C4-2B (cell line): ENCODE data around the gene RAB40A.

Source experiments
- H3K27ac ChIP-seq: fragments of 450-650 bp; 2 replicates; pipeline ENCODE4 v1.5.1; 2017
- ZFX ChIP-seq: fragments of 450-650 bp; IDR thresholded peaks from 2 replicates; pipeline ENCODE4 v1.6.1; 2017
- TF ChIP-seq, protein P1 (sequence below): fragments of 450-650 bp; conservative IDR thresholded peaks from 2 replicates; pipeline ENCODE4 v1.5.1; 2017; ENCODE audit warnings: mild to moderate bottlenecking

RAB40A gene, protein sequence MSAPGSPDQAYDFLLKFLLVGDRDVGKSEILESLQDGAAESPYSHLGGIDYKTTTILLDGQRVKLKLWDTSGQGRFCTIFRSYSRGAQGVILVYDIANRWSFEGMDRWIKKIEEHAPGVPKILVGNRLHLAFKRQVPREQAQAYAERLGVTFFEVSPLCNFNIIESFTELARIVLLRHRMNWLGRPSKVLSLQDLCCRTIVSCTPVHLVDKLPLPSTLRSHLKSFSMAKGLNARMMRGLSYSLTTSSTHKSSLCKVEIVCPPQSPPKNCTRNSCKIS

DNA sequence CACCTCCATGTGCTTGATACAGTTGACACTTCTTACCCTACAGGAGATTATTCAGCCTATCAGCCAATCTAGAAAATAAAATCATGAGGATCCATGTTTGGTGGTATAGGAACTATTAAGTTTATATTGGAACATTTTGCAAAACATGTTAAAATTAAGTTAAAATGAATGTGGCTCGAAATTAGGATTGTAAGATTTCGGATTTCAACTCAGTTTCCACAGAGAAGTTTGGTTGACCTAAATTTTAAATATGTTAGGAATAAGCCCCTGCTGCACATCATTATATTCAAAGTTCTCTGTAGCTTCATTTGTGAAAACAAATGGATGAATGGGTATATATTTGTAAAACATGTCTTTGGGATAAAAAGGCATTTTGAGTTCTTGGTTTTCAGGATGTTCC, at the start of gene RAB40A:
Gene RAB40A, minus strand, starts transcription at position 101 of the 400 bp plus-strand sequence. CDS start 18,733 bp downstream, outside the sequence.
- no peak within 1 kb of the TSS for H3K27ac ChIP-seq
- TF ChIP-seq, protein P1, sequence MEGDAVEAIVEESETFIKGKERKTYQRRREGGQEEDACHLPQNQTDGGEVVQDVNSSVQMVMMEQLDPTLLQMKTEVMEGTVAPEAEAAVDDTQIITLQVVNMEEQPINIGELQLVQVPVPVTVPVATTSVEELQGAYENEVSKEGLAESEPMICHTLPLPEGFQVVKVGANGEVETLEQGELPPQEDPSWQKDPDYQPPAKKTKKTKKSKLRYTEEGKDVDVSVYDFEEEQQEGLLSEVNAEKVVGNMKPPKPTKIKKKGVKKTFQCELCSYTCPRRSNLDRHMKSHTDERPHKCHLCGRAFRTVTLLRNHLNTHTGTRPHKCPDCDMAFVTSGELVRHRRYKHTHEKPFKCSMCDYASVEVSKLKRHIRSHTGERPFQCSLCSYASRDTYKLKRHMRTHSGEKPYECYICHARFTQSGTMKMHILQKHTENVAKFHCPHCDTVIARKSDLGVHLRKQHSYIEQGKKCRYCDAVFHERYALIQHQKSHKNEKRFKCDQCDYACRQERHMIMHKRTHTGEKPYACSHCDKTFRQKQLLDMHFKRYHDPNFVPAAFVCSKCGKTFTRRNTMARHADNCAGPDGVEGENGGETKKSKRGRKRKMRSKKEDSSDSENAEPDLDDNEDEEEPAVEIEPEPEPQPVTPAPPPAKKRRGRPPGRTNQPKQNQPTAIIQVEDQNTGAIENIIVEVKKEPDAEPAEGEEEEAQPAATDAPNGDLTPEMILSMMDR: no peak
- no peak for TF ChIP-seq ZFX

DNA sequence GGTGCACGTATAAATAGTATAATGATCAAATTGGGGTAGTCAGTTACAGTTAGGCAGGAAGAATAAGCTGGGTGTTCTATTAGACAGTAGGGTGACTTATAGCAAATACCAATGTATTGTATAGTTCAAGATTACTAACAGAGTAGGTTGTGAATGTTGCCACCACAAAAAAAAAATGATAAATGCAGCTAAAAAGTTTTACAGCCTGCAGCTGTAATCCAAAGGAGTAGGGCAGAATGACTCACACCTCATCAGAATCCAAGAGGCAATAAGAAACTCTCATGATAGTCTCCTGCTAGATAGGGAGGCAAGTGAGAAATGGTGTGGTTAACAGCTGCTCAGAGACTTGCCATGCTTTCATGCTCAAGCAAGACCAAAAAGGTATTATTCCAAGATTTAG, 46.5 kb upstream of the RAB40A start:
- TF ChIP-seq, protein P1: no peak
- no peak for TF ChIP-seq ZFX
- no peak overlapping the region for H3K27ac ChIP-seq

DNA sequence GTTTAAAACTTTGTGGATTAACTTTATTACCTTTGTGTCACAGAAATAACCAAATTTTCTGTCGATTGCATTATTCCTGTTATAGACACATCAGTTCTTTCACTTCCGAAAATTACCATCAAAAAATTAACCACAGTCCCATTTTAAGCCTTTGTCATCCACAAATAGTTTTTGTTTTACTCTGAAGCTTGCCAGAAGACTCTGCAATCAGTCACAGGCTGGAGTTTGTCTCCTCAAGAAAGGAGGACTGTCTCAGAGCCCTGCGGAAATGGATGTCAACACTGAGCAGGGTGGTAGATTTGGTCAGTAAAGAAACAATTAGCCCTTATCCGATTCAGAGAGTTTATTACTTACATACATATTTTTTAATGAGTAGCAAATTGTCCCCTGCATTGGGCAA, 45.9 kb upstream of the RAB40A start:
- H3K27ac ChIP-seq: no peak overlapping the region
- TF ChIP-seq, protein P1: no peak
- no peak for TF ChIP-seq ZFX

DNA sequence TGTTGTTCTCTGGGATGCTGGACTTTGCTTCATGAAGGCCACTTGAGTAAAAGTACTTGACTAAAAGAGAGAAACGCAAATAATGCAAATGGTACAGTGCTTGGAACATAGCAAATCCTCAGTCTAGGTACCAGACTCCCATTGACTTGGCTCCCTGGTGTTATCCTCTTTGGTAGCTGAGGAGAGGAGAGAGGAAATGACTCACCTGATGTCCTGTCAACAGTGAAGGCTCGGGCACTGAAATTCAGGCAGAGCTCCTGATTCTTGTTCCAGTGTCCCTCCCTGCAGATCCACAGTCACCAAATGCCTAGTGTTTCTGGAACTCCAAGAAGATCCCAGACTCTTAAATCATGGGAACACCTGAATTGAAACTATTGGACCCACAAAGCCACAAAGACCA, 43.5 kb upstream of the RAB40A start:
- TF ChIP-seq ZFX: no peak
- TF ChIP-seq, protein P1: no peak
- H3K27ac ChIP-seq: no peak overlapping the region

DNA sequence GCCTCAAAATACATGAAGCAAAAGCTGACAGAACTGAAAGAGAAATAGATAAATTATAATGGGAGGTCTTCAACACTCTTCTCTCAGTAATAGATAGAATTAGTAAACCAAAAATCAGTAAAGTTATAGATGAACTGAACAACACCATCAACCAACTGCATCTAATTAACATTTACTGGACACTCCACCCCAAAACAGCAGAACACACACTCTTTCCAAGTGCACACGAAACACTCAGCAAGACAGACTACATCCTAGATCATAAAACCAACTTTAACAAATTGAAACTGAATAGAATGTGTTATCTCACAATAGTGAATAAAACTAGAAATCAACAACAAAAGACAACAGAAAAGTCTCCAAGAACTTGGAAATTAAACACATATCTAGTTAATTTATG, 41.0 kb upstream of the RAB40A start:
- TF ChIP-seq ZFX: no peak
- TF ChIP-seq, protein P1: no peak

DNA sequence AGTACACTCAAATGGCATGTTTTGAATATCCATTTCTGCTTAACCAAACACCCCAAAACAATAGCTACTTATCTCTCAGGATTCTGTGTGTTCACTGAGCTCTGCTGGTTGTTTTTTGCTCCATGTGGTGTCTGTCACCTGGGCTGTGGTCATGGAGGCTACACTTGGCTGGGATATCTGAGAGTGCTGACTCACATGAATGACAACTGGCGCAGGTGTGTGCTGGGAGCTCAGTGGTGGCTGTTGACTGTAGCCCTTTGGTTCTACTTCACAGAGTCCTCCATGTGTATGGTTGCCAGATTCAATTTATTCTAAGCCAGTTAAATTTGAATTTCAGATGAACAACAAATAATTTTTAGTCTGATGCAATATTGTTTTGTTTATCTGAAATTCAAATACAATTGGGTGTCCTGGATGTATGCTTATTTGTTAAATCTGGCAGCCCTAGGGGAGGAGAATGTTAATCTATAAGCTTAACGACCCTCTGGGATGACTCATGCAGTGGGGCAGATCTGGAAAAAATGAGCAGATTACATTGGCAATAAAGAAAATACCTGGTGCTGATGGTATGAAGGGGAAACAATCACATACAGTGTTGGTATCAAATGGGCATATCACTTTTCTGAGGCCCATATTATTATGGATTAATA, 37.8 kb upstream of the RAB40A start:
- TF ChIP-seq ZFX: no peak
- TF ChIP-seq, protein P1: no peak
- H3K27ac ChIP-seq: no peak overlapping the region

More for the DNA sequence above, 41.0 kb upstream of the RAB40A start:
- H3K27ac ChIP-seq: no peak overlapping the region

DNA sequence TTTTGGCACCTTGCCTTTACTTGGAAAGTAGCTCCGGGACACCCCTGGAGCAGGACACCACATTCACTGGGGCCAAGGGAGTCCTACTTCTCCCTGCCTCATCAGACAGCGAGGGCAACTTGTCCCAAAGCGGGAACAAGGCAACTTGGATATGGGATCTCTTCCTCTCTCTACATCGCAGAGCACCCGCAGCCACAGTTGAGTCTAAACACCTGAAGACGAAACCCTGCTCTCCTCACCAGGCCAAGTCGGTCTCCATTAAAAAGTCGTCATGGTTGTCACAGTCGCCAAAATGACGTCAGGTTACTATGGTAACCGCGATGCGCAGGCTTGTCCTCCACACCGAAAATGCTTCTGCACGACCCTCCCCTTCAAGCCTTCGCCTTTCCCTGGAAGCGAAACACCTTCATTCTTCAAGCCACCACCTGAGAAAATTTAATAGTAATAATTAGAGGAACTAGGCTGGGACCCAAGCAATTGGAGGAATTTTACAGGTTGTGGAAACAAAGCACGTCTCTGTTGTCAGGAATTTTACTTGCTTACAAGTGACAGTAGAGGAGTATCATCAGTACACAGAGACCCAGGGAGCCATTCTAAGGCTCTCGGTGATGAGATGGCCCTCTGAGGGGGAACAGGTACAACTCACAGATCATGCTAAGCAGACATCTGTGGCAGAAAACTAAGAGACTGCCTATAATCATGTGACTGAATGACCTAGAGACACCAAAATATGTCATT, 35.6 kb upstream of the RAB40A start:
- no peak overlapping the region for H3K27ac ChIP-seq
- no peak for TF ChIP-seq ZFX
- TF ChIP-seq, protein P1: no peak
